Measurements from ENCODE around the gene ST7L. TPM values are rescaled to one million over a fixed set of nuclear protein-coding genes. Genes with fewer than 3 reads are reported as not detected.

The ST7L gene
- total and polyA plus RNA-seq, 12 donors: 9.2 to 22.2 (median 13.9) TPM

GRCh38 chr1:112629256-112629655, 10.3 kb upstream of the ST7L start:
- H3K9me3 ChIP-seq: no peaks in the 10 kb centered on the region
- H3K36me3 ChIP-seq: peaks cover 0 to 56% (median 0%) of the 10 kb centered on the region in 9 donors
- DNase-seq: no peak
- no peak overlapping the region for H3K27ac ChIP-seq
- peaks cover 0 to 95% (median 61%) of the 10 kb centered on the region in 9 donors for H3K4me1 ChIP-seq
- no peak for ATAC-seq
- no peaks in the 10 kb centered on the region for H3K27me3 ChIP-seq
- H3K4me3 ChIP-seq: no peak overlapping the region
- no peak for TF ChIP-seq CTCF (IDR thresholded peaks at IDR 0.05)
- intact Hi-C loops (cut with DNase I): loop anchor here in 6 of 10 donors (2.0 to 10.0 kb wide), 4 partner anchors 14 to 76 kb away; partner anchors contain the start of genes MOV10 (in 5 of the 6) and RHOC (in 1 of the 6)

- ATAC-seq (no peak), DNase-seq (no peak)
- H3K27ac ChIP-seq: peak overlapping the region in 1 of 10 donors; percentile 4
- 87 to 89% methylated on average over 2 of the region's 2 CpGs for WGBS, 2 donors
- no peak for TF ChIP-seq CTCF (IDR thresholded peaks at IDR 0.05)
- no peaks in the 10 kb centered on the region for H3K9me3 ChIP-seq
- H3K4me1 ChIP-seq: peaks cover 0 to 95% (median 53%) of the 10 kb centered on the region in 9 donors
- intact Hi-C loops (cut with DNase I): loop anchor here in 6 of 10 donors (2.0 to 10.0 kb wide), 4 partner anchors 14 to 76 kb away; partner anchors contain the start of genes MOV10 (in 5 of the 6) and RHOC (in 1 of the 6)
- no peaks in the 10 kb centered on the region for H3K27me3 ChIP-seq
- no peak overlapping the region for H3K4me3 ChIP-seq
- H3K36me3 ChIP-seq: peaks cover 0 to 63% (median 0%) of the 10 kb centered on the region in 9 donors
Measured at GRCh38 chr1:112628516-112628915, 9.6 kb upstream of the ST7L start.

- no peak for TF ChIP-seq CTCF (IDR thresholded peaks at IDR 0.05)
- H3K27me3 ChIP-seq: no peaks in the 10 kb centered on the region
- no peak overlapping the region for H3K27ac ChIP-seq
- peaks cover 0 to 66% (median 0%) of the 10 kb centered on the region in 9 donors for H3K36me3 ChIP-seq
- DNase-seq (no peak), ATAC-seq (no peak)
- peaks cover 0 to 98% (median 61%) of the 10 kb centered on the region in 9 donors for H3K4me1 ChIP-seq
- no peaks in the 10 kb centered on the region for H3K9me3 ChIP-seq
- intact Hi-C loops (cut with DNase I): loop anchor here in 6 of 10 donors (5.0 to 10.0 kb wide), 3 partner anchors 45 to 78 kb away; partner anchors contain the start of genes MOV10 (in 5 of the 6) and RHOC (in 1 of the 6)
- no peak overlapping the region for H3K4me3 ChIP-seq
Measured at GRCh38 chr1:112626887-112627286, 7.9 kb upstream of the ST7L start.

GRCh38 chr1:112626193-112626592, 7.3 kb upstream of the ST7L start:
- intact Hi-C loops (cut with DNase I): loop anchor here in 6 of 10 donors (5.0 to 10.0 kb wide), 3 partner anchors 46 to 79 kb away; partner anchors contain the start of genes MOV10 (in 5 of the 6) and RHOC (in 1 of the 6)
- WGBS, 2 donors: 96 to 97% methylated on average over 5 of the region's 5 CpGs
- ATAC-seq: no peak

More at GRCh38 chr1:112626193-112626592, 7.3 kb upstream of the ST7L start:
- H3K4me1 ChIP-seq: peaks cover 0 to 99% (median 65%) of the 10 kb centered on the region in 9 donors
- no peak overlapping the region for H3K4me3 ChIP-seq
- H3K27ac ChIP-seq: no peak overlapping the region
- no peaks in the 10 kb centered on the region for H3K27me3 ChIP-seq
- TF ChIP-seq CTCF (IDR thresholded peaks at IDR 0.05): no peak
- peaks cover 0 to 59% (median 0%) of the 10 kb centered on the region in 9 donors for H3K36me3 ChIP-seq
- no peak for DNase-seq
- no peaks in the 10 kb centered on the region for H3K9me3 ChIP-seq

All from heart right ventricle (tissue), 16 donors.